Neural progenitor cell (in vitro differentiated cells): ENCODE results near the gene DOK7. TPM values are rescaled to one million over a fixed set of nuclear protein-coding genes. Genes with fewer than 3 reads are reported as not detected.

Experiments used
- DNase-seq: peaks from one replicate; pipeline ENCODE4 v3.0.0-alpha.2; 2016; ENCODE audit warnings: low spot score
- H2AFZ ChIP-seq: fragments of 200-600 bp; sonication (generic); replicated peaks from 2 replicates; pipeline ENCODE4 v1.6.1; 2016; ENCODE audit warnings: antibody characterized with exemption
- H3F3A ChIP-seq: fragments of 200-600 bp; sonication (generic); 2 replicates; pipeline ENCODE4 v1.6.1; 2016; ENCODE audit warnings: antibody characterized with exemption, low read depth
- H3K27ac ChIP-seq: fragments of 200-600 bp; sonication (generic); 2 replicates; pipeline ENCODE4 v1.5.1; 2016; ENCODE audit warnings: mild to moderate bottlenecking
- H3K27me3 ChIP-seq: fragments of 200-600 bp; sonication (generic); 2 replicates; pipeline ENCODE4 v1.6.1; 2016; ENCODE audit warnings: mild to moderate bottlenecking, moderate library complexity
- H3K36me3 ChIP-seq: fragments of 200-600 bp; sonication (generic); 2 replicates; pipeline ENCODE4 v1.5.1; 2016
- H3K4me1 ChIP-seq: fragments of 200-600 bp; sonication (generic); 2 replicates; pipeline ENCODE4 v1.6.1; 2016; ENCODE audit warnings: mixed run types
- H3K4me2 ChIP-seq: fragments of 200-600 bp; sonication (generic); 2 replicates; pipeline ENCODE4 v1.6.1; 2016
- H3K4me3 ChIP-seq: fragments of 200-600 bp; sonication (generic); 2 replicates; pipeline ENCODE4 v1.5.1; 2016
- H3K79me2 ChIP-seq: fragments of 200-600 bp; sonication (generic); 2 replicates; pipeline ENCODE4 v1.6.1; 2016; ENCODE audit warnings: low read depth
- H3K9ac ChIP-seq: fragments of 200-600 bp; sonication (generic); 2 replicates; pipeline ENCODE4 v1.6.1; 2016
- H3K9me3 ChIP-seq: fragments of 200-600 bp; sonication (generic); 2 replicates; pipeline ENCODE4 v1.5.1; 2016; ENCODE audit warnings: low read depth
- H4K20me1 ChIP-seq: fragments of 200-600 bp; sonication (generic); 2 replicates; pipeline ENCODE4 v1.6.1; 2016; ENCODE audit warnings: low read depth
- H3K27ac Mint-ChIP-seq: 3 replicates; pipeline ENCODE4 v1.8.0; 2021; ENCODE audit warnings: mixed read lengths
- H3K27me3 Mint-ChIP-seq: 2 replicates; pipeline ENCODE4 v1.8.0; 2022; ENCODE audit warnings: low read depth, mild to moderate bottlenecking, inconsistent platforms, moderate library complexity, mixed read lengths; ENCODE audit not compliant: insufficient read depth
- H3K36me3 Mint-ChIP-seq: 3 replicates; pipeline ENCODE4 v1.8.0; 2021; ENCODE audit warnings: mixed read lengths
- H3K4me1 Mint-ChIP-seq: 3 replicates; pipeline ENCODE4 v1.8.0; 2021; ENCODE audit warnings: mixed read lengths
- H3K4me3 Mint-ChIP-seq: 3 replicates; pipeline ENCODE4 v1.8.0; 2021; ENCODE audit warnings: mild to moderate bottlenecking, moderate library complexity, mixed read lengths
- H3K9me3 Mint-ChIP-seq: 3 replicates; pipeline ENCODE4 v1.8.0; 2020; ENCODE audit warnings: mixed read lengths
- CTCF ChIP-seq: fragments of 200-600 bp; sonication (generic); IDR thresholded peaks from 2 replicates; pipeline ENCODE4 v1.5.1; 2017; ENCODE audit warnings: antibody characterized with exemption, mild to moderate bottlenecking
- EZH2 ChIP-seq: fragments of 200-600 bp; sonication (generic); IDR thresholded peaks from 2 replicates; pipeline ENCODE4 v1.6.1; 2017; ENCODE audit warnings: antibody characterized with exemption, mild to moderate bottlenecking, moderate library complexity
- EZH2phosphoT487 ChIP-seq: fragments of 200-600 bp; sonication (generic); IDR thresholded peaks from 2 replicates; pipeline ENCODE4 v1.6.1; 2017; ENCODE audit warnings: antibody characterized with exemption
- total RNA-seq: library from RNA; depleted of rRNA; stranded (reverse); fragments of >200 nt; gene quantifications from 2 replicates; pipeline ENCODE4 v1.2.3, GENCODE V29; 2015; ENCODE audit warnings: low replicate concordance

DOK7 gene
- total RNA-seq, 1 donor from 2014 or later = not detected

- Histone ChIP-seq H3K79me2 (no peaks in the 10 kb centered on the region), H3K4me3 (no peak overlapping the region), H2AFZ (no peak overlapping the region), H3K9ac (no peak overlapping the region), H3K9me3 (no peaks in the 10 kb centered on the region), H3K27ac (no peak overlapping the region), H3K4me2 (no peak overlapping the region), H3F3A (peaks cover 10% of the 10 kb centered on the region), H3K27me3 (peaks cover 25% of the 10 kb centered on the region), H3K4me1 (peaks cover 20% of the 10 kb centered on the region), H3K36me3 (no peaks in the 10 kb centered on the region), H4K20me1 (peaks cover 86% of the 10 kb centered on the region)
- Mint-ChIP-seq H3K9me3 (no peaks in the 10 kb centered on the region), H3K27ac (peak overlapping the region; percentile 29), H3K4me1 (peaks cover 11% of the 10 kb centered on the region), H3K27me3 (peaks cover 3% of the 10 kb centered on the region), H3K4me3 (no peak overlapping the region), H3K36me3 (no peaks in the 10 kb centered on the region)
- no peak for DNase-seq
- no peak for TF ChIP-seq CTCF
These were observed 34.6 kb downstream of the DOK7 start for GRCh38 chr4:3497523-3498389.

- Histone ChIP-seq H3K36me3 (no peaks in the 10 kb centered on the region), H3K9ac (no peak overlapping the region), H3F3A (peaks cover 10% of the 10 kb centered on the region), H3K4me3 (no peak overlapping the region), H3K27ac (no peak overlapping the region), H3K27me3 (peaks cover 19% of the 10 kb centered on the region), H4K20me1 (peaks cover 91% of the 10 kb centered on the region), H2AFZ (no peak overlapping the region), H3K79me2 (no peaks in the 10 kb centered on the region), H3K4me1 (peaks cover 14% of the 10 kb centered on the region), H3K9me3 (no peaks in the 10 kb centered on the region), H3K4me2 (no peak overlapping the region)
- Mint-ChIP-seq H3K27ac (no peak overlapping the region), H3K36me3 (peaks cover 2% of the 10 kb centered on the region), H3K27me3 (peaks cover 3% of the 10 kb centered on the region), H3K4me3 (no peak overlapping the region), H3K9me3 (no peaks in the 10 kb centered on the region), H3K4me1 (peaks cover 13% of the 10 kb centered on the region)
- DNase-seq = no peak
- TF ChIP-seq CTCF (no peak), EZH2phosphoT487 (no peak), EZH2 (no peak)
These were observed 35.3 kb downstream of the DOK7 start for GRCh38 chr4:3498407-3498806.

GRCh38 chr4:3498901-3499510, 35.9 kb downstream of the DOK7 start:
- Histone ChIP-seq H3K79me2 (no peaks in the 10 kb centered on the region), H3K9ac (no peak overlapping the region), H3K36me3 (no peaks in the 10 kb centered on the region), H3K27ac (no peak overlapping the region), H2AFZ (no peak overlapping the region), H3K9me3 (no peaks in the 10 kb centered on the region), H3F3A (peaks cover 10% of the 10 kb centered on the region), H3K4me1 (peaks cover 8% of the 10 kb centered on the region), H3K4me2 (no peak overlapping the region), H3K27me3 (peaks cover 16% of the 10 kb centered on the region), H3K4me3 (no peak overlapping the region), H4K20me1 (peaks cover 91% of the 10 kb centered on the region)
- peaks cover 14% of the 10 kb centered on the region for H3K4me1 Mint-ChIP-seq
- TF ChIP-seq EZH2 (no peak), CTCF (no peak), EZH2phosphoT487 (no peak)
- H3K36me3 Mint-ChIP-seq = peaks cover 5% of the 10 kb centered on the region
- H3K27me3 Mint-ChIP-seq = peaks cover 3% of the 10 kb centered on the region
- DNase-seq = no peak
- no peak overlapping the region for H3K27ac Mint-ChIP-seq
- no peaks in the 10 kb centered on the region for H3K9me3 Mint-ChIP-seq
- H3K4me3 Mint-ChIP-seq = no peak overlapping the region
